HEK293T (cell line): Measurements from ENCODE around the gene ABLIM2.

ENCODE experiments used
- CTCF ChIA-PET: fragments of 350-600 bp; formaldehyde crosslinking; extraction: SDS; loops from one replicate; lab custom pipeline; 2021; ENCODE audit warnings: antibody characterized with exemption, inconsistent platforms; lab: Yijun Ruan, JAX
- POLR2A ChIA-PET: fragments of 350-600 bp; formaldehyde crosslinking; extraction: SDS; loops from one replicate; lab custom pipeline; 2020; ENCODE audit warnings: antibody characterized with exemption, inconsistent platforms; lab: Yijun Ruan, JAX
- DNase-seq: peaks from one replicate; pipeline ENCODE4 v3.0.0; 2012; ENCODE audit warnings: mixed read lengths; ENCODE audit errors: extremely low spot score
- ARNT ChIP-seq: fragments of 450-650 bp; IDR thresholded peaks from 2 replicates; pipeline ENCODE4 v1.6.1; 2017; ENCODE audit warnings: mild to moderate bottlenecking
- BHLHE40 ChIP-seq: fragments of 450-650 bp; IDR thresholded peaks from 2 replicates; pipeline ENCODE4 v1.6.1; 2016; ENCODE audit warnings: mild to moderate bottlenecking, moderate library complexity, borderline replicate concordance
- CTBP1 ChIP-seq: fragments of 450-650 bp; IDR thresholded peaks from 2 replicates; pipeline ENCODE4 v1.6.1; 2016; ENCODE audit warnings: borderline replicate concordance
- ELF4 ChIP-seq: fragments of 450-650 bp; IDR thresholded peaks from 2 replicates; pipeline ENCODE4 v1.6.1; 2017; ENCODE audit warnings: antibody characterized with exemption
- FOXA1 ChIP-seq: fragments of 450-650 bp; IDR thresholded peaks from 2 replicates; pipeline ENCODE4 v1.6.1; 2016; ENCODE audit warnings: mild to moderate bottlenecking
- FOXK2 ChIP-seq: fragments of 450-650 bp; IDR thresholded peaks from 2 replicates; pipeline ENCODE4 v1.6.1; 2016; ENCODE audit warnings: mild to moderate bottlenecking
- FOXM1 ChIP-seq: fragments of 450-650 bp; IDR thresholded peaks from 2 replicates; pipeline ENCODE4 v1.6.1; 2017; ENCODE audit warnings: mild to moderate bottlenecking, borderline replicate concordance
- HDGF ChIP-seq: fragments of 450-650 bp; IDR thresholded peaks from 2 replicates; pipeline ENCODE4 v1.6.1; 2017; ENCODE audit warnings: antibody characterized with exemption, borderline replicate concordance
- L3MBTL2 ChIP-seq: fragments of 450-650 bp; conservative IDR thresholded peaks from 2 replicates; pipeline ENCODE4 v1.6.1; 2016; ENCODE audit warnings: mild to moderate bottlenecking
- LEF1 ChIP-seq: fragments of 450-650 bp; IDR thresholded peaks from 2 replicates; pipeline ENCODE4 v1.6.1; 2017; ENCODE audit warnings: mild to moderate bottlenecking, borderline replicate concordance
- NFRKB ChIP-seq: fragments of 450-650 bp; IDR thresholded peaks from 2 replicates; pipeline ENCODE4 v1.6.1; 2016; ENCODE audit warnings: mild to moderate bottlenecking, moderate library complexity
- SP1 ChIP-seq: fragments of 450-650 bp; IDR thresholded peaks from 2 replicates; pipeline ENCODE4 v1.6.1; 2017
- SUZ12 ChIP-seq: fragments of 450-650 bp; IDR thresholded peaks from 2 replicates; pipeline ENCODE4 v1.6.1; 2016; ENCODE audit warnings: mild to moderate bottlenecking
- TARDBP ChIP-seq: fragments of 450-650 bp; IDR thresholded peaks from 2 replicates; pipeline ENCODE4 v1.6.1; 2016
- ZNF384 ChIP-seq: fragments of 450-650 bp; IDR thresholded peaks from 2 replicates; pipeline ENCODE4 v1.6.1; 2016
- TF ChIP-seq, protein P1 (sequence below): fragments of 450-650 bp; IDR thresholded peaks from 2 replicates; pipeline ENCODE4 v1.6.1; 2016

Gene ABLIM2

GRCh38 chr4:8136972-8137710 is 21.5 kb downstream of the ABLIM2 start:
- ChIA-PET CTCF (interaction anchor here (0.8 kb wide), 1 partner anchor 39 kb away, joined by 3 read pairs; no protein-coding TSS in a partner anchor), POLR2A (no interaction called here)

GRCh38 chr4:8136529-8136928 is 22.1 kb downstream of the ABLIM2 start:
- POLR2A ChIA-PET: no interaction called here
- CTCF ChIA-PET: interaction anchor here (0.8 kb wide), 1 partner anchor 40 kb away, joined by 3 read pairs; no protein-coding TSS in a partner anchor
- no peak for DNase-seq
- TF ChIP-seq FOXA1 (no peak), TARDBP (no peak), SP1 (no peak), FOXK2 (no peak), ARNT (no peak), ZNF384 (no peak), SUZ12 (no peak), NFRKB (no peak), LEF1 (no peak), ELF4 (no peak), L3MBTL2 (no peak), FOXM1 (no peak), BHLHE40 (no peak), CTBP1 (no peak), HDGF (no peak)
- TF ChIP-seq, protein P1, sequence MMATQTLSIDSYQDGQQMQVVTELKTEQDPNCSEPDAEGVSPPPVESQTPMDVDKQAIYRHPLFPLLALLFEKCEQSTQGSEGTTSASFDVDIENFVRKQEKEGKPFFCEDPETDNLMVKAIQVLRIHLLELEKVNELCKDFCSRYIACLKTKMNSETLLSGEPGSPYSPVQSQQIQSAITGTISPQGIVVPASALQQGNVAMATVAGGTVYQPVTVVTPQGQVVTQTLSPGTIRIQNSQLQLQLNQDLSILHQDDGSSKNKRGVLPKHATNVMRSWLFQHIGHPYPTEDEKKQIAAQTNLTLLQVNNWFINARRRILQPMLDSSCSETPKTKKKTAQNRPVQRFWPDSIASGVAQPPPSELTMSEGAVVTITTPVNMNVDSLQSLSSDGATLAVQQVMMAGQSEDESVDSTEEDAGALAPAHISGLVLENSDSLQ: no peak

More at GRCh38 chr4:8136972-8137710, 21.5 kb downstream of the ABLIM2 start:
- DNase-seq: no peak
- TF ChIP-seq SUZ12: no peak
- no peak for TF ChIP-seq ARNT
- no peak for TF ChIP-seq L3MBTL2

- ChIA-PET POLR2A (no interaction called here), CTCF (no interaction called here)
- no peak for DNase-seq
- TF ChIP-seq TARDBP (no peak), FOXK2 (no peak), BHLHE40 (no peak), HDGF (no peak), ELF4 (no peak), ZNF384 (no peak), SUZ12 (no peak), L3MBTL2 (no peak)
- TF ChIP-seq, protein P1: no peak
Observed at GRCh38 chr4:8135666-8136065, 22.9 kb downstream of the ABLIM2 start.

DNA sequence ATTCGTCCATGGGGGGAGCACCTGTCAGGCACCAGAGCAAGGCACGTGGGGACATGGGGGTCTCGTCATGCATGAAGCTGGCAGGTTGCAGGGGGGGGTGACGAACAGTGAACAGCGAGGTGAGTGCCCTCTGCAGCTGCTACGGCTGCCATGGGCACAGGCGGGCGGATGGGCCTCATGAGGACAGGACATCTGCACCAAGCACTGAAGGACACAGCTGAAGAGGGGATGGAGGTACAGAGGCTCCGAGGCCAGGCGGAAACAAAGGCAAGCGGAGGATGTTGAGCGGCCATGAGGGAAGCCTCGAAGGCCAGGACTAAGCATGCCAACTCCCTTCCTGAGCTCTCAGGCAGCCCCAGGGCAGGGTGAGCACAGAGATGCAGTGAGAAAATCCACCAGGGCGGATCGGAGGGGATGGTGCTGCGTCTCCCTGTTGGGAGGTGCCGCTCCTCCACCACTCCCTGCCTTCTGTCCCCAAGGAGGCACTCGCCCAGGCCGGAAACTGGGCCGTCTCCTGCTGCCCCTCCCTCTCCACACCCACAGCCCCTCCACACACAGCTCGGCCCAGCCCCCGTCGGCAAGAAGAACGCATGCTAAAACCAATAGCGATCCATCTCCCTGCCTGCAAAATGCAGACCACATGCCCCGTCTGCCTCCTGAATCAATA is 24.6 kb downstream of the ABLIM2 start:
- TF ChIP-seq SP1 (no peak), ZNF384 (no peak), L3MBTL2 (no peak), ARNT (no peak), FOXK2 (no peak), SUZ12 (no peak)
- TF ChIP-seq, protein P1: no peak
- no peak for DNase-seq
- ChIA-PET CTCF (interaction anchor here (0.5 kb wide), 1 partner anchor 15 kb away, joined by 3 read pairs; no protein-coding TSS in a partner anchor), POLR2A (no interaction called here)

GRCh38 chr4:8132947-8133705 is 25.5 kb downstream of the ABLIM2 start:
- ChIA-PET POLR2A (no interaction called here), CTCF (interaction anchor here (0.6 kb wide), 1 partner anchor 19 kb away, joined by 3 read pairs; no protein-coding TSS in a partner anchor)

More at GRCh38 chr4:8132947-8133705, 25.5 kb downstream of the ABLIM2 start:
- TF ChIP-seq SP1 (no peak), CTBP1 (no peak), NFRKB (no peak), FOXK2 (no peak), BHLHE40 (no peak), HDGF (no peak), SUZ12 (no peak), TARDBP (no peak), FOXA1 (no peak)
- TF ChIP-seq, protein P1: no peak
- DNase-seq: no peak
